ENCODE measurements around the gene PRR23E.

Gene PRR23E

DNA sequence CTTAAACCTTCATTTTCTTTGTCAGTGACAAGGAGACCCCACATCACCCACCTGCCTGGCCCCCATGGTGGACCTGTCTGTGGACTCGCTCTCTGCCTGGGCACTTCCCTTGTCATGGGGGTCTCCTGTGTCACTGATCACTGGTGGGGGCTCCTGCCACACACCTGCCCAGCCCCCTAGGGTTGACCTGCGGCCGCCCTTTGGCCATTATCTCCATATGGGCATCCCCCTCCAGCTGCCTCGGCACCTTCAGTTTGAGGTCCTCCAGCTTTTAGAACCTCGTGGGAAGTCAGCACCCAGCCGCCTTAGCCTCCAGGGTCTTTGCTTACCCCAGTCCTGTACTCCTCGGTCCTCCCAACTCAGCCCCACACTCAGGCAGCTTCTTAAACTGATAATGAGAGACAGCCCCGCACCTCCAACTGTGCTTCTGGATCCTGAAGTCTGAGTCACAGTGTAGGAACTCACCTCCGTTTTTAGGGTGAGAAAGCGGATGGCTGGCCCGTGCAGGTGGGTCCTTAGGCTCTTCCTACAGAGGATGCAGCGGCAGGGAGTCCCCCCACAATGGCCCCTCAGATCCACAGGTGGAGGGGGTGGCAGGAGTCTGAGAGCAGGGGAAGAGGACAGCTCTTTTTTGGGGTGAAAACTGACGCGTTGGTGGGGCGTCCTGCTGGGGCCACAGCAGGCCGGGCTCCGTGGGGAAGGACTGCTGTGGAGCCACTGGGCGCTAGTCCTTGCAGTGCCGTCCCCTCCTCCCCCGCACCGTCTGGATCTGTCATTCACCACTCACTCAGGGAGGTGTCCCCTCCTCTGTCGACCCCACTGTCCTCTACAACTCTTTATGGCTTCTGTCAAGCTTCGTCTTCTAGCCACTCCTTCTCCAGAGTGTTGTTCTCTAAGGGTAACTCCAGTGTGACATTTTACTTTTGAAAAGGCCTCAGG lies 8.7 kb upstream of the PRR23E start:
- H3K9me3 ChIP-seq (ENCODE audit: control insufficient read depth, insufficient read depth, low read length) = no peaks in the 10 kb centered on the region
- no peak overlapping the region for H3K27ac ChIP-seq (ENCODE audit: low read length)
- no CpG with 5 or more reads among the region's 23 CpGs for WGBS (ENCODE audit: insufficient coverage, insufficient read length)
- H3K4me1 ChIP-seq (ENCODE audit: control insufficient read depth, insufficient read depth, low read length) = peaks cover 2% of the 10 kb centered on the region; the same call in 1 of the 2 replicates
- no peaks in the 10 kb centered on the region; the same call in 1 of the 2 replicates for H3K36me3 ChIP-seq (ENCODE audit: control insufficient read depth, insufficient read depth, low read length)
- DNase-seq (ENCODE audit: low read depth, low spot score) = no peak
- no peaks in the 10 kb centered on the region for H3K27me3 ChIP-seq (ENCODE audit: control insufficient read depth, insufficient read depth, low read length)
- no peak overlapping the region for H3K4me3 ChIP-seq (ENCODE audit: low read length)

- Histone ChIP-seq H3K4me3 (ENCODE audit: low read length) (no peak overlapping the region), H3K9me3 (ENCODE audit: control insufficient read depth, insufficient read depth, low read length) (no peaks in the 10 kb centered on the region), H3K27ac (ENCODE audit: low read length) (no peak overlapping the region), H3K36me3 (ENCODE audit: control insufficient read depth, insufficient read depth, low read length) (no peaks in the 10 kb centered on the region; the same call in 1 of the 2 replicates), H3K4me1 (ENCODE audit: control insufficient read depth, insufficient read depth, low read length) (peaks cover 2% of the 10 kb centered on the region; the same call in 1 of the 2 replicates), H3K27me3 (ENCODE audit: control insufficient read depth, insufficient read depth, low read length) (no peaks in the 10 kb centered on the region)
- DNase-seq (ENCODE audit: low read depth, low spot score) = no peak
- WGBS (ENCODE audit: insufficient coverage, insufficient read length) = no CpG with 5 or more reads among the region's 4 CpGs
Measured at GRCh38 chr3:127184870-127185216, 8.1 kb upstream of the PRR23E start.

DNA sequence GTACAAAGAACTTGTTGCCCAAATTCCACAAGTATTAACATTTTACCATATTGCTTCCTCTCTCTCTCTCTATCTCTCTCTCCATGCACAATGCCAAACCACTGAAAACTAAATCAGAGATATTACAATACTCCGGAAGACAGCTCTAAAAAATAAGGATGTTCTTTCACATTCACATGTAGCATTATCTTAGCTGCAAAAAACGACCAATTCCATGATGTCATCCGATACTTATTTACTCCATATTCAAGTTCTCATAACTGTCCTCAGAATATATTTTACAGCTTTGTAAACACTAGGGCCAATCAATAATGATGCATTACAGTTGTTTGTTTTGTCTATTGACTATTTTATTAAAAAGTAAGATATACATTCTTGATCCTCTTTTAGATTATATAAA lies 7.7 kb upstream of the PRR23E start:
- Histone ChIP-seq H3K4me1 (ENCODE audit: control insufficient read depth, insufficient read depth, low read length) (peaks cover 2% of the 10 kb centered on the region; the same call in 1 of the 2 replicates), H3K27me3 (ENCODE audit: control insufficient read depth, insufficient read depth, low read length) (no peaks in the 10 kb centered on the region), H3K4me3 (ENCODE audit: low read length) (no peak overlapping the region), H3K9me3 (ENCODE audit: control insufficient read depth, insufficient read depth, low read length) (no peaks in the 10 kb centered on the region), H3K27ac (ENCODE audit: low read length) (no peak overlapping the region), H3K36me3 (ENCODE audit: control insufficient read depth, insufficient read depth, low read length) (no peaks in the 10 kb centered on the region; the same call in 1 of the 2 replicates)
- DNase-seq (ENCODE audit: low read depth, low spot score) = no peak
- WGBS (ENCODE audit: insufficient coverage, insufficient read length) = no CpG with 5 or more reads among the region's 3 CpGs

GRCh38 chr3:127185962-127186674 lies 6.8 kb upstream of the PRR23E start:
- Histone ChIP-seq H3K27ac (ENCODE audit: low read length) (no peak overlapping the region), H3K36me3 (ENCODE audit: control insufficient read depth, insufficient read depth, low read length) (no peaks in the 10 kb centered on the region; the same call in 1 of the 2 replicates), H3K9me3 (ENCODE audit: control insufficient read depth, insufficient read depth, low read length) (no peaks in the 10 kb centered on the region), H3K4me3 (ENCODE audit: low read length) (no peak overlapping the region), H3K4me1 (ENCODE audit: control insufficient read depth, insufficient read depth, low read length) (peaks cover 2% of the 10 kb centered on the region; the same call in 1 of the 2 replicates), H3K27me3 (ENCODE audit: control insufficient read depth, insufficient read depth, low read length) (no peaks in the 10 kb centered on the region)
- WGBS (ENCODE audit: insufficient coverage, insufficient read length) = no CpG with 5 or more reads among the region's 4 CpGs
- no peak for DNase-seq (ENCODE audit: low read depth, low spot score)

DNA sequence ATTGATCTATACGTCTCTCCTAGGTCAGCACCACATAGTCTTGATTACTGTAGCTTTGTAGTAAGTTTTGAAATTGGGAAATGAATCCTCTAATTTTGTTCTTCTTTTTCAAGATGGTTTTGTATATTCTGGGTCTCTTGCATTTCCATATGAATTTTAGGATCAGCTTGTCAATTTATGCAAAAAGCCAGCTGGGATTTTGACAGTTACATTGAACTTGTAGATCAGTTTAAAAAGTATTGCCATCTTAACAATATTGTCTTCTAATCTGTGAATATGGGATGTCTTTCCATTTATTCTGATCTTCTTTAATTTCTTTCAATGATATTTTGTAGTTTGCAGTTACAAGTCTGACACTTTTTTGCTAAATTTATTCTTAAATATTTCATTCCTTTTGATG lies 5.6 kb upstream of the PRR23E start:
- no peak for DNase-seq (ENCODE audit: low read depth, low spot score)
- no CpG with 5 or more reads among the region's 1 CpG for WGBS (ENCODE audit: insufficient coverage, insufficient read length)
- no peaks in the 10 kb centered on the region for H3K9me3 ChIP-seq (ENCODE audit: control insufficient read depth, insufficient read depth, low read length)
- H3K4me1 ChIP-seq (ENCODE audit: control insufficient read depth, insufficient read depth, low read length) = peaks cover 2% of the 10 kb centered on the region; the same call in 1 of the 2 replicates
- H3K27me3 ChIP-seq (ENCODE audit: control insufficient read depth, insufficient read depth, low read length) = no peaks in the 10 kb centered on the region
- no peak overlapping the region for H3K27ac ChIP-seq (ENCODE audit: low read length)
- H3K4me3 ChIP-seq (ENCODE audit: low read length) = no peak overlapping the region
- no peaks in the 10 kb centered on the region; the same call in 1 of the 2 replicates for H3K36me3 ChIP-seq (ENCODE audit: control insufficient read depth, insufficient read depth, low read length)

DNA sequence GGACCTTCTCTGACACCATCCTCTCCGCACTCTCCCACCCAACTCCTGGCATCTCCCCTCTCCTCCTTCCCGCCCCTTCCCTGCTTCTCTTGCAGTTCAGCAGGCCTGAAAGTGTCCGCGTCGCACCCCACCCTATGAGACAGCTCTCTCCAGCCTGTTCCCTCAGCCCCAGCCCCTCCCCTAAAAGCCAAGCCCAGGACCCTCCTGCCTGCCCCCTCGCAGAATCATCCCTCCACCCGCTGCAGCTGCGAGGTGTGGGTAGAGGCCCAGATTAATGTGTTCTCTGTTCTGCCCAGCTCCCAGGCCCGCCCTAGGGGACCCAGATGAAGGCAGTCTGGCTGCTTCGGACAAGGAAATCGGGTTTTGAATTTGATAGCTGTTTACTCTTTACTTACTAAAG lies 410 bp downstream of the PRR23E start:
- H3K27me3 ChIP-seq (ENCODE audit: control insufficient read depth, insufficient read depth, low read length) = no peaks in the 10 kb centered on the region
- H3K27ac ChIP-seq (ENCODE audit: low read length) = no peak overlapping the region
- no peaks in the 10 kb centered on the region for H3K36me3 ChIP-seq (ENCODE audit: control insufficient read depth, insufficient read depth, low read length)
- no peaks in the 10 kb centered on the region for H3K4me1 ChIP-seq (ENCODE audit: control insufficient read depth, insufficient read depth, low read length)
- H3K9me3 ChIP-seq (ENCODE audit: control insufficient read depth, insufficient read depth, low read length) = no peaks in the 10 kb centered on the region
- DNase-seq (ENCODE audit: low read depth, low spot score) = no peak
- no CpG with 5 or more reads among the region's 11 CpGs for WGBS (ENCODE audit: insufficient coverage, insufficient read length)
- H3K4me3 ChIP-seq (ENCODE audit: low read length) = no peak overlapping the region

DNA sequence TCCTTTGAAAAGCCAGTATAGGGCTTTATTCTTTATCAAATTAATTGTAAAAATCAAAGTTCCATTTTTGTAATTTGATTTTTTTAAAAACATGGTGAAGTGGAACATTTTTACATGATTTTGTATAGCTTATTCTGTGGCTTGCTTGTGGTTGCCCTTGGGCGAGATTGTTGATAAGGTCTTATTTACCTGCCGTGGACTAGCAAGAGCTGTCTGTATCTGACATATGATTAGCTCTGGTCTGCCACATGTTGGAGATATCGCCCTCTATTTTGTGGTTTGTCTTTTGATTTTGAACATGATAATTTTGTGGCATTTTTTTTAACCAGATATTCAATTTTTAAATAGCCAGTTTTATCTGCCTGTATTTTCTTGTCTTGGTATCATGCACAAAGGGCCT lies 844 bp downstream of the PRR23E start:
- no CpG with 5 or more reads among the region's 3 CpGs for WGBS (ENCODE audit: insufficient coverage, insufficient read length)
- no peak for DNase-seq (ENCODE audit: low read depth, low spot score)

DNA sequence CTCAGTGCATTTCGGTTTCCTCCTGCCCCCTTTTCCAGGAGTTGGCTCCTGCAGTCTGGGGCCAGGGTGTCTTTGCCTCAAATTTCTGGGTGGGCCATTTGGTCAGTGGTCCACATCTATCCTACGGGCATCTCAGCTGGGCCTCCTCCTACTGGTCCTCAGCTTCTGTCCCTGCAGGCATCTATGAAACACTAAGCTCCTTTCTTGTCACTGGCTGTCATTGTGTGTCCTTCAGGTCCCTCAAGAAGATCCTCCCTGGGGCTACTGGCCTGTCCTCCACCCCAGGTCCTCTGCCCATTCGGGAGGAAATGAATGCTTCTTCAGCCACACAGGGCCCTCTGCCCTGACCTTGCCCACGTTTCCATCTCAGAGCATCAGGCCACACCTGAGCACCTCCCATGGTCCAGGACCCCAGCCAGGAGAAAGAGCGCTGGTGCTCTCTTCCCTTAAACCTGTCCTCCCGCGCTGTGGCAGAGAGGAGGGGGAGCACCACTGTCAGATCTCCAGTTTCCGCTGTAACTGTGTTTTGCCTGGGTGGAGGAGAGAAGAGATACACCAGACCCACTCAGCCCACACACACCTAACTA lies 1.8 kb downstream of the PRR23E start:
- no peaks in the 10 kb centered on the region for H3K36me3 ChIP-seq (ENCODE audit: control insufficient read depth, insufficient read depth, low read length)
- H3K4me3 ChIP-seq (ENCODE audit: low read length) = no peak overlapping the region
- no CpG with 5 or more reads among the region's 8 CpGs for WGBS (ENCODE audit: insufficient coverage, insufficient read length)
- no peaks in the 10 kb centered on the region for H3K4me1 ChIP-seq (ENCODE audit: control insufficient read depth, insufficient read depth, low read length)
- DNase-seq (ENCODE audit: low read depth, low spot score) = no peak
- no peaks in the 10 kb centered on the region for H3K27me3 ChIP-seq (ENCODE audit: control insufficient read depth, insufficient read depth, low read length)
- H3K27ac ChIP-seq (ENCODE audit: low read length) = no peak overlapping the region
- H3K9me3 ChIP-seq (ENCODE audit: control insufficient read depth, insufficient read depth, low read length) = no peaks in the 10 kb centered on the region

More for the DNA sequence above, 844 bp downstream of the PRR23E start:
- no peaks in the 10 kb centered on the region for H3K4me1 ChIP-seq (ENCODE audit: control insufficient read depth, insufficient read depth, low read length)
- H3K4me3 ChIP-seq (ENCODE audit: low read length) = no peak overlapping the region
- no peaks in the 10 kb centered on the region for H3K27me3 ChIP-seq (ENCODE audit: control insufficient read depth, insufficient read depth, low read length)
- no peaks in the 10 kb centered on the region for H3K36me3 ChIP-seq (ENCODE audit: control insufficient read depth, insufficient read depth, low read length)
- no peak overlapping the region for H3K27ac ChIP-seq (ENCODE audit: low read length)
- H3K9me3 ChIP-seq (ENCODE audit: control insufficient read depth, insufficient read depth, low read length) = no peaks in the 10 kb centered on the region

DNA sequence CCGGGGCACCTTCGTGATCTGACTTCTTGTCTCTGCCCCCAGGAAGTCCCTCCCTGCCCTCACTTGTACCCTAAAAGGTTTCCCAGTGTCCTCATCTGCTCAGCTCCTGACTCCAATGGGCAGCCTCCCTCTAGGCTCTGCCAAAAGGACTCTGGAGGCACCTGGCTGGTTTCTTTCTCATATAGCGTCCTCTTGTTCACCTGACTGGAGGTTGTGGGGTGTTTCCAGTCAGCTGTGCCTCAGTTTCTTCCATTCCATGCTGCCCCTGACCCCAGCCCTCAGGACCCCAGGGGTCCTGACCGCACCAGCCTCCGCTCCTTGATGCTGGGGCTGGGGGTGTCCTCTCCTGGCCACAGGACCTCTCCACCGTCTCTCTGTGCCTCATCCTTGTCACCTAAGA lies 2.5 kb downstream of the PRR23E start:
- DNase-seq (ENCODE audit: low read depth, low spot score) = no peak
- no peaks in the 10 kb centered on the region for H3K9me3 ChIP-seq (ENCODE audit: control insufficient read depth, insufficient read depth, low read length)

DNA sequence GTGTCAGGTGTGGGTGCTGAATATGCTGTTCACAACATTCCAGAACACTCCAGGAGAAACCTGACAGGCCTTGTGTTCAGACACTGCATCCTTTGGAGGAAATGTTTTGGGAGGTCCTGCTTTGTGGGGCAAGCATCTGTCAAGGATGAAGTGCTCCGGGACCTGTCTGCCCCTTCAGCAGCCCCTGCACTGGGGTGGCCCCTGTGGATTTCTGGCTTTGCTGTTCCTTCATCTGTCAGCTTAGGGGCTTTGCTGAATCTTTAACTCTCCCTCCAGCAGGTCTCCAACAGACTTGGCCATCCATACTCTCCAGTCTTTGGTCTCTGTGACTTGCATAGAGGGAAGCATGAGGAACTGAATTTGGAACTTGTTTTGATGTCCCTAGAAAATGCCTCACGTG lies 3.1 kb downstream of the PRR23E start:
- Histone ChIP-seq H3K36me3 (ENCODE audit: control insufficient read depth, insufficient read depth, low read length) (no peaks in the 10 kb centered on the region), H3K27ac (ENCODE audit: low read length) (no peak overlapping the region), H3K4me3 (ENCODE audit: low read length) (no peak overlapping the region), H3K4me1 (ENCODE audit: control insufficient read depth, insufficient read depth, low read length) (no peaks in the 10 kb centered on the region), H3K9me3 (ENCODE audit: control insufficient read depth, insufficient read depth, low read length) (no peaks in the 10 kb centered on the region), H3K27me3 (ENCODE audit: control insufficient read depth, insufficient read depth, low read length) (no peaks in the 10 kb centered on the region)
- no peak for DNase-seq (ENCODE audit: low read depth, low spot score)
- no CpG with 5 or more reads among the region's 2 CpGs for WGBS (ENCODE audit: insufficient coverage, insufficient read length)

More for the DNA sequence above, 2.5 kb downstream of the PRR23E start:
- H3K27ac ChIP-seq (ENCODE audit: low read length) = no peak overlapping the region
- H3K36me3 ChIP-seq (ENCODE audit: control insufficient read depth, insufficient read depth, low read length) = no peaks in the 10 kb centered on the region
- H3K4me3 ChIP-seq (ENCODE audit: low read length) = no peak overlapping the region
- WGBS (ENCODE audit: insufficient coverage, insufficient read length) = no CpG with 5 or more reads among the region's 6 CpGs
- no peaks in the 10 kb centered on the region for H3K4me1 ChIP-seq (ENCODE audit: control insufficient read depth, insufficient read depth, low read length)
- no peaks in the 10 kb centered on the region for H3K27me3 ChIP-seq (ENCODE audit: control insufficient read depth, insufficient read depth, low read length)

All from iPS DF 6.9 (cell line).